ENCODE results near the gene SDHD.
"Not testable (repeated sequence)": the region's sequence is repeated elsewhere in the genome, so short reads cannot be mapped to it uniquely, and the experiment has no call there.

The SDHD gene

GRCh38 chr11:112073941-112074811 lies 12.5 kb upstream of the SDHD start, which contains the start of the genes NKAPD1 and PIH1D2:
TSS of gene NKAPD1 (plus strand) at chr11:112074299. CDS start at chr11:112075575, 1,276 bp downstream.
TSS of gene PIH1D2 (minus strand) at chr11:112074017. CDS start at chr11:112073174, 843 bp downstream.
- peak within 1 kb of the TSS; percentile 78 for H3K4me3 ChIP-seq (ENCODE audit: low read depth, low read length)
- peak; percentile 91 for DNase-seq (ENCODE audit: low read depth)
- TF ChIP-seq POLR2A (IDR thresholded peaks at IDR 0.05; ENCODE audit: extremely low read depth, insufficient read length) (peak; percentile 56), CTCF (IDR thresholded peaks at IDR 0.05; ENCODE audit: low read depth, low read length) (no peak), MAX (IDR thresholded peaks at IDR 0.05; ENCODE audit: low read depth, low read length) (peak; percentile 74), MYC (IDR thresholded peaks at IDR 0.05; ENCODE audit: low read depth, low read length) (peak; percentile 90)

- TF ChIP-seq POLR2A (IDR thresholded peaks at IDR 0.05; ENCODE audit: extremely low read depth, insufficient read length) = no peak
- TF ChIP-seq MYC (IDR thresholded peaks at IDR 0.05; ENCODE audit: low read depth, low read length) = no peak
- no peak for TF ChIP-seq CTCF (IDR thresholded peaks at IDR 0.05; ENCODE audit: low read depth, low read length)
- TF ChIP-seq MAX (IDR thresholded peaks at IDR 0.05; ENCODE audit: low read depth, low read length) = no peak
- peak; percentile 24 for DNase-seq (ENCODE audit: low read depth)
- no peak overlapping the region for H3K4me3 ChIP-seq (ENCODE audit: low read depth, low read length)
These were observed 3.9 kb upstream of the SDHD start for GRCh38 chr11:112082729-112083128.

- DNase-seq (ENCODE audit: low read depth) = peak; percentile 61
- peak overlapping the region; percentile 90 for H3K4me3 ChIP-seq (ENCODE audit: low read depth, low read length)
- peak; percentile 89 for TF ChIP-seq MAX (IDR thresholded peaks at IDR 0.05; ENCODE audit: low read depth, low read length)
- TF ChIP-seq CTCF (IDR thresholded peaks at IDR 0.05; ENCODE audit: low read depth, low read length) = no peak
- peak; percentile 87 for TF ChIP-seq MYC (IDR thresholded peaks at IDR 0.05; ENCODE audit: low read depth, low read length)
These were observed 751 bp upstream of the SDHD start for GRCh38 chr11:112085822-112086421.

- peak overlapping the region; percentile 90 for H3K4me3 ChIP-seq (ENCODE audit: low read depth, low read length)
- TF ChIP-seq MYC (IDR thresholded peaks at IDR 0.05; ENCODE audit: low read depth, low read length) = no peak
- no peak for TF ChIP-seq POLR2A (IDR thresholded peaks at IDR 0.05; ENCODE audit: extremely low read depth, insufficient read length)
- TF ChIP-seq CTCF (IDR thresholded peaks at IDR 0.05; ENCODE audit: low read depth, low read length) = no peak
- TF ChIP-seq MAX (IDR thresholded peaks at IDR 0.05; ENCODE audit: low read depth, low read length) = no peak
- peak; percentile 20 for DNase-seq (ENCODE audit: low read depth)
These were observed 539 bp downstream of the SDHD start for GRCh38 chr11:112087212-112087611.

GRCh38 chr11:112095302-112095701 lies 8.6 kb downstream of the SDHD start:
- not testable (repeated sequence) for H3K4me3 ChIP-seq (ENCODE audit: low read depth, low read length); DNase-seq (ENCODE audit: low read depth)

GRCh38 chr11:112096194-112096593 lies 9.5 kb downstream of the SDHD start:
- TF ChIP-seq POLR2A (IDR thresholded peaks at IDR 0.05; ENCODE audit: extremely low read depth, insufficient read length) = no peak
- TF ChIP-seq MYC (IDR thresholded peaks at IDR 0.05; ENCODE audit: low read depth, low read length) = no peak
- no peak for TF ChIP-seq MAX (IDR thresholded peaks at IDR 0.05; ENCODE audit: low read depth, low read length)
- no peak for TF ChIP-seq CTCF (IDR thresholded peaks at IDR 0.05; ENCODE audit: low read depth, low read length)
- H3K4me3 ChIP-seq (ENCODE audit: low read depth, low read length) = no peak overlapping the region
- DNase-seq (ENCODE audit: low read depth) = no peak

Data from NB4 (cell line).